Raji (cell line): Measurements from ENCODE around the gene NTRK3.

Source experiments
- POLR2A ChIP-seq: IDR thresholded peaks from 2 replicates; pipeline ENCODE4 v1.6.1; 2011; ENCODE audit warnings: low read depth, low read length, control low read depth; ENCODE audit not compliant: insufficient read depth

Gene NTRK3

GRCh38 chr15:87881026-87881425 lies 375.5 kb downstream of the NTRK3 start:
- TF ChIP-seq POLR2A = no peak

- no peak for TF ChIP-seq POLR2A
Observed at GRCh38 chr15:87877822-87878542, 378.6 kb downstream of the NTRK3 start.

- no peak for TF ChIP-seq POLR2A
Observed at GRCh38 chr15:87877114-87877810, 379.3 kb downstream of the NTRK3 start.

- TF ChIP-seq POLR2A = no peak
Observed at GRCh38 chr15:87874896-87875711, 381.4 kb downstream of the NTRK3 start.

GRCh38 chr15:87873516-87873915 lies 383.0 kb downstream of the NTRK3 start:
- no peak for TF ChIP-seq POLR2A

- no peak for TF ChIP-seq POLR2A
Observed at GRCh38 chr15:87871731-87872320, 384.7 kb downstream of the NTRK3 start.

GRCh38 chr15:87871258-87871681 lies 385.3 kb downstream of the NTRK3 start:
- no peak for TF ChIP-seq POLR2A

- TF ChIP-seq POLR2A = no peak
Observed at GRCh38 chr15:87866961-87867360, 389.6 kb downstream of the NTRK3 start.

- no peak for TF ChIP-seq POLR2A
Observed at GRCh38 chr15:87863152-87863551, 393.4 kb downstream of the NTRK3 start.

GRCh38 chr15:87860743-87861142 lies 395.8 kb downstream of the NTRK3 start:
- TF ChIP-seq POLR2A = no peak

GRCh38 chr15:87858651-87859050 lies 397.9 kb downstream of the NTRK3 start:
- TF ChIP-seq POLR2A = no peak

GRCh38 chr15:87851497-87851896 lies 405.0 kb downstream of the NTRK3 start:
- TF ChIP-seq POLR2A = no peak

GRCh38 chr15:87850916-87851315 lies 405.6 kb downstream of the NTRK3 start:
- no peak for TF ChIP-seq POLR2A

GRCh38 chr15:87849181-87849580 lies 407.4 kb downstream of the NTRK3 start:
- no peak for TF ChIP-seq POLR2A

- no peak for TF ChIP-seq POLR2A
Observed at GRCh38 chr15:87848012-87848411, 408.5 kb downstream of the NTRK3 start.
